Fibroblast of lung (primary cell): ENCODE data around the gene SDHA.
"Not testable (repeated sequence)": the region's sequence is repeated elsewhere in the genome, so short reads cannot be mapped to it uniquely, and the experiment has no call there.

Experiments
- CTCF ChIP-seq, 2 donors: IDR thresholded peaks in 1 of 2; conservative IDR thresholded peaks in 1 of 2; 1 replicate in 1 of 2; 2 replicates in 1 of 2; pipeline ENCODE4 v1.5.1; 2011 to 2012; ENCODE audit warnings: low read length in 2 of 2, control low read depth in 1 of 2, inconsistent platforms in 1 of 2, low read depth in 1 of 2, mild to moderate bottlenecking in 1 of 2
- EZH2 ChIP-seq: IDR thresholded peaks from 2 replicates; pipeline ENCODE4 v1.5.1; 2012; ENCODE audit warnings: low read length, control low read depth, mild to moderate bottlenecking; ENCODE audit errors: missing control alignments

- not testable (repeated sequence) for TF ChIP-seq CTCF (conservative IDR thresholded peaks at IDR 0.05 in 1 of 2, IDR thresholded peaks at IDR 0.05 in 1 of 2; ENCODE audit: low read depth in 1 of 2, low read length in 2 of 2); EZH2
Measured at GRCh38 chr5:294788-295187, 76.7 kb downstream of the SDHA start.
